Left lung (tissue), 10 donors: ENCODE data around the gene GFRAL. TPM values are rescaled to one million over a fixed set of nuclear protein-coding genes. Genes with fewer than 3 reads are reported as not detected.
A peak's percentile ranks its signal among the peaks of the same experiment; 100 is the strongest.

ENCODE experiments used
- ATAC-seq: fragments of 200-7000 bp; cut with Tn5 transposase; one replicate; pipeline ENCODE4 v1.9.1; 2020; ENCODE audit warnings: moderate library complexity
- DNase-seq, 4 donors: peaks; one replicate each; pipeline ENCODE4 v3.0.0-alpha.2; 2013 to 2020
- H3K27ac ChIP-seq, 2 donors: fragments of 200-600 bp; sonication (generic) in 1 of 2; one replicate each; pipeline versions ENCODE4 v1.5.0 to v1.8.0; 2020 to 2021
- H3K27me3 ChIP-seq, 2 donors: fragments of 200-600 bp; sonication (generic) in 1 of 2; one replicate each; pipeline versions ENCODE4 v1.5.0 to v1.8.0; 2020 to 2021
- H3K36me3 ChIP-seq, 2 donors: fragments of 200-600 bp; sonication (generic) in 1 of 2; one replicate each; pipeline versions ENCODE4 v1.5.0 to v1.8.0; 2020 to 2021
- H3K4me1 ChIP-seq, 2 donors: fragments of 200-600 bp; one replicate each; pipeline ENCODE4 v1.8.0; 2021
- H3K4me3 ChIP-seq, 2 donors: fragments of 200-600 bp; sonication (generic) in 1 of 2; one replicate each; pipeline versions ENCODE4 v1.5.0 to v1.8.0; 2020 to 2021; ENCODE audit warnings: mild to moderate bottlenecking in 1 of 2
- H3K9me3 ChIP-seq, 2 donors: fragments of 200-600 bp; sonication (generic) in 1 of 2; one replicate each; pipeline versions ENCODE4 v1.5.0 to v1.8.0; 2020 to 2021
- intact Hi-C, 2 donors: fragments of 100-400 bp; cut with DNase I; formaldehyde crosslinking; loops; one replicate each; pipeline versions ENCODE4 v1.11.2 to v1.14.2; 2022
- polyA plus RNA-seq, 6 donors: library from polyadenylated mRNA; unstranded; fragments of 120-200 nt; gene quantifications; one replicate each; pipeline ENCODE4 v1.2.1, GENCODE V29; 2013; ENCODE audit not compliant: insufficient read length in 6 of 6
- total RNA-seq, 2 donors: library from RNA; stranded (reverse); fragmentation: NEBNext Ultra II Directional; extraction: Animal tissue kit (Norgen Biotek cat#: 25700); gene quantifications; one replicate each; pipeline ENCODE4 v1.2.1, GENCODE V29; 2021
- TF ChIP-seq, protein P1 (sequence below), 2 donors: fragments of 200-600 bp; sonication (generic) in 1 of 2; IDR thresholded peaks; one replicate each; pipeline versions ENCODE4 v1.5.0 to v1.8.0; 2021; ENCODE audit warnings: antibody characterized with exemption in 2 of 2
- donor health status: DM: no; HTN: yes; CAD: no.
- donor health status: DM: no; HTN: no; CAD: no.

Gene GFRAL
- total and polyA plus RNA-seq, 8 donors = 0.07 to 0.13 TPM; not detected in 6

DNA sequence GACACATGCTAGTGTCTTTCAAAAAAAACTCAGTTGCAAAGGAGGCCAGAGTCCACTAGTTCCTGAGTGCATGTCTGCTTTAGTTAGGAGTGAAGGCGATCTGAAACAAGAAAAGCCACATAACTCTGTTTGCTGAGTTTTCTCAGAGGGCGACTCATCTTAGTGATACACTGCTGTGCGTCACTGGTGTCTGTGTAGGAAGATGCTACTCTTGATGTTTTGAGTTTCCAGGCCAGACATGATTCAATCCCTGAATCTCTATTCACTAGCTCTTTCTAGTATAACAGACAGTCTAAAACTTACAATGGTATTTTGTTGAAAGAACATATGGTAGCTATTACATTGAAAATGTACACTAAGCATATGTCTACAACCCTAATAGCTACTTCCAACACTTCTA, 60.9 kb downstream of the GFRAL start:
- intact Hi-C loops = no loop called here
- no peak for ATAC-seq

DNA sequence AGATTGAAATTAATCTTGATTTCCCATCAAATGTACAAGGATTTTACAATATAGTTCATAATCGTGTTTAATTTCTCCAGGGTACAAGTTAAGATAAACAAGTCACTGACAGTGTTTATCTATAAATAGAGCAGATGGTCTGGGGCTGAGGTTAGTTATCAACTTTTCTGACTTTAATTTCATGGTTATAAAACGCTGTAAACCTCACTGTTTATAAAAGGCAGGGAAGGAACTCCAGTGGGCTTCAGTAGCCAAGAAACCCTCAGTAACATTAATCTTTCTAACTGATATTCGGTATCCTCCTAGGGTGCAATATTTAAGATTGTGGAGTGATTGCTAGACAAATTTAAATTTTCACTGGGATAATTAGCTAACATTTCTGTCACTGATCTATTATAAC, 68.6 kb downstream of the GFRAL start:
- no peaks in the 10 kb centered on the region for H3K9me3 ChIP-seq
- no peak overlapping the region for H3K27ac ChIP-seq
- DNase-seq (no peak), ATAC-seq (no peak)
- TF ChIP-seq, protein P1, sequence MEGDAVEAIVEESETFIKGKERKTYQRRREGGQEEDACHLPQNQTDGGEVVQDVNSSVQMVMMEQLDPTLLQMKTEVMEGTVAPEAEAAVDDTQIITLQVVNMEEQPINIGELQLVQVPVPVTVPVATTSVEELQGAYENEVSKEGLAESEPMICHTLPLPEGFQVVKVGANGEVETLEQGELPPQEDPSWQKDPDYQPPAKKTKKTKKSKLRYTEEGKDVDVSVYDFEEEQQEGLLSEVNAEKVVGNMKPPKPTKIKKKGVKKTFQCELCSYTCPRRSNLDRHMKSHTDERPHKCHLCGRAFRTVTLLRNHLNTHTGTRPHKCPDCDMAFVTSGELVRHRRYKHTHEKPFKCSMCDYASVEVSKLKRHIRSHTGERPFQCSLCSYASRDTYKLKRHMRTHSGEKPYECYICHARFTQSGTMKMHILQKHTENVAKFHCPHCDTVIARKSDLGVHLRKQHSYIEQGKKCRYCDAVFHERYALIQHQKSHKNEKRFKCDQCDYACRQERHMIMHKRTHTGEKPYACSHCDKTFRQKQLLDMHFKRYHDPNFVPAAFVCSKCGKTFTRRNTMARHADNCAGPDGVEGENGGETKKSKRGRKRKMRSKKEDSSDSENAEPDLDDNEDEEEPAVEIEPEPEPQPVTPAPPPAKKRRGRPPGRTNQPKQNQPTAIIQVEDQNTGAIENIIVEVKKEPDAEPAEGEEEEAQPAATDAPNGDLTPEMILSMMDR (IDR thresholded peaks at IDR 0.05) = no peak
- H3K4me1 ChIP-seq = no peaks in the 10 kb centered on the region
- no peaks in the 10 kb centered on the region for H3K27me3 ChIP-seq
- no peaks in the 10 kb centered on the region for H3K36me3 ChIP-seq
- H3K4me3 ChIP-seq = no peak overlapping the region
- intact Hi-C loops = no loop called here

More for the DNA sequence above, 60.9 kb downstream of the GFRAL start:
- no peak for DNase-seq
- Histone ChIP-seq H3K27ac (no peak overlapping the region), H3K4me3 (no peak overlapping the region), H3K27me3 (no peaks in the 10 kb centered on the region), H3K4me1 (no peaks in the 10 kb centered on the region), H3K36me3 (no peaks in the 10 kb centered on the region), H3K9me3 (no peaks in the 10 kb centered on the region)
- TF ChIP-seq, protein P1 (IDR thresholded peaks at IDR 0.05) = no peak

DNA sequence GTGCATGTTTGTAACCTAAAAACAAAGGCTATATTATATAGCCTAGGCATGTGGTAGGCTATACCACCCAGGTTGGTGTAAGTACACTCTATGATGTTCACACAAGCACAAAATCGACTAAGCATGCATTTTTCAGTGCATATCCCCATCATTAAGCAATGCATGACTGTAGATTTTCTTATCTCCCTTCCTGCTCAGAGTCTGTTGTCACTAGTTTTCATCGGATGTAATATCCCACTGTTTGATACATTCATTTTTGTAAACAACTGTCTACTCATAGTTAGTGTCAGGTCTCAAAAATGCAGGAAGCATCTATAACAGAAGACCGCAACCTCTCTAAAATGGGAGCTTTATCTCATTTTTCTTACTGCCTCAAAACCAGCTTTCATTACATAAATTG, 70.7 kb downstream of the GFRAL start:
- Histone ChIP-seq H3K9me3 (no peaks in the 10 kb centered on the region), H3K27me3 (no peaks in the 10 kb centered on the region), H3K36me3 (no peaks in the 10 kb centered on the region), H3K27ac (no peak overlapping the region), H3K4me1 (no peaks in the 10 kb centered on the region), H3K4me3 (no peak overlapping the region)
- intact Hi-C loops = no loop called here
- ATAC-seq (no peak), DNase-seq (no peak)
- TF ChIP-seq, protein P1 (IDR thresholded peaks at IDR 0.05) = no peak

DNA sequence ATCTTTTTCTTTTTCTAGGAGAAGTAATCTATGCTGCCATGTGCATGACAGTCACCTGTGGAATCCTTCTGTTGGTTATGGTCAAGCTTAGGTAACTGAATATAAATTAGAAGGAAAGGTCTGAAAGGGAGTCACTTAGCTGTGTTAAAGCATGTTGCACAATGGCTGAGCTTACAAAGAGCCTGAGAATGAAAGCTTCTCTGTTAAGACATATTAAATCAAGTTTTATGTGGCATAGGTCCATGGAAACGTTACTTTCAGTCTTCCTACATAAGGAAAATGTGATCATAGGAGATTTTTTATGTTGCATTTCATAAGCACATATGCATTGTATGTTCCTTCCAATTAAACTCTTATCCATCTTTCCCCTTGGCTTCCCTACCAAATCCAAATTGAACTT, 72.1 kb downstream of the GFRAL start:
- Histone ChIP-seq H3K27ac (no peak overlapping the region), H3K36me3 (no peaks in the 10 kb centered on the region), H3K4me3 (no peak overlapping the region), H3K9me3 (no peaks in the 10 kb centered on the region), H3K4me1 (no peaks in the 10 kb centered on the region), H3K27me3 (no peaks in the 10 kb centered on the region)
- intact Hi-C loops = no loop called here
- TF ChIP-seq, protein P1 (IDR thresholded peaks at IDR 0.05) = no peak
- ATAC-seq (no peak), DNase-seq (peak in 1 of 4 donors; percentile 14)

DNA sequence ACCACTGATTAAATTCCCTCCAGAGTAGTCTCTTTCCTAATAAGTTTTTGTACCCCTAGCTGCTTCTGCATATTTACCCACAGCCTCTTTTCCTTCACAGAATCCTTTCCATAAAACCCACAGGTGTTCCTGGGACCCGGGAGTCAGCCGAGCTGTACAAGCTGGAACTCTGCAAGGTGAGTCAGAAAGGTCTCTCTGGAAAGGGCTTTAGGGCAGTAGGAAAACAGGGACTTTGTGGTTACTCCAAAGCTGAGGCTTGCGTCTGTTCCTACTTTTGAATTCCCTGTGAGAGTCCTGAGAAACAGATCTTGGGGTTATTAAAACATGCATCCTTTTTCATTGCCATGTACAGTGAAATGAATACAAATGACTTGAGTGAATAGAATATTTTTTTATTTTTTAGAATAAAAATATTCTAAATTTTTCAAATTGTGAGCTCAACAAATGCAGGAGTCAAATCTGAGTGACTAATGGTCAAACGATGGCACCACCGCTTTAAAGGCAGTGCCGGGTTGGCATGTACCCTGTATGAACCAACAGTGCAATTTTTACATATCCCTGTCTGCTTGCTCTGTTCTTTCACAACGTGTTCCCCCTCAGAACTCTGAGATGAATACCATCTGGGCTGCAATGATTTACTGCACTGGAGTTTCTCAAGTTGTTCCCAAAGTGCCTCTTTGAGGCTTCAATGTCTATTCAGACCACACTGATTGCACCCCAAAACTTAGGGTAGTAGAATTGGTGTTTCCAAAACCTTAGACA, 78.4 kb downstream of the GFRAL start:
- no peak for DNase-seq
- no peaks in the 10 kb centered on the region for H3K36me3 ChIP-seq
- ATAC-seq = no peak
- H3K4me3 ChIP-seq = no peak overlapping the region
- no peaks in the 10 kb centered on the region for H3K27me3 ChIP-seq
- TF ChIP-seq, protein P1 (IDR thresholded peaks at IDR 0.05) = no peak
- H3K27ac ChIP-seq = no peak overlapping the region
- intact Hi-C loops = no loop called here
- H3K4me1 ChIP-seq = no peaks in the 10 kb centered on the region
- peaks cover 0 to 6% of the 10 kb centered on the region in 2 donors for H3K9me3 ChIP-seq
